ENCODE results near the gene MTHFD1L.

DNA sequence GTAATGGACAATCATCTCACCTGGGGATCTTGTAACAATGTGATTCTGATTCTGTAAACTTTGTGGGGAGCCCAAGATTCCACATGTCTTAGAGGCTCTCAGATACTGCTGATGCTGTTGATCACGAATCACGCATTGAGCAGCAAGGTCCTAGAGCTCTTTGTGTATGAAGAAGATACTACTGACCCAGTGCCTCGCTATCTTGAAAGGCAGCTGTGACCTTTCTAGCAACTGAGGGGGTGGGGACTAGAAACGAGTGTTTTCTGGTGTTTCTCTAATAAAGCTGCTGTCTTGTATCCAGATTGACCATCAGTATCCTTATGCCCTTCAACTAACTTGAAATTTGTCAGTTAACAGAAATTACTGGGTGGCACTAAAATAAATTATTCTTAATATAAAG lies 142.9 kb downstream of the MTHFD1L start:
- TF ChIP-seq, protein P1, sequence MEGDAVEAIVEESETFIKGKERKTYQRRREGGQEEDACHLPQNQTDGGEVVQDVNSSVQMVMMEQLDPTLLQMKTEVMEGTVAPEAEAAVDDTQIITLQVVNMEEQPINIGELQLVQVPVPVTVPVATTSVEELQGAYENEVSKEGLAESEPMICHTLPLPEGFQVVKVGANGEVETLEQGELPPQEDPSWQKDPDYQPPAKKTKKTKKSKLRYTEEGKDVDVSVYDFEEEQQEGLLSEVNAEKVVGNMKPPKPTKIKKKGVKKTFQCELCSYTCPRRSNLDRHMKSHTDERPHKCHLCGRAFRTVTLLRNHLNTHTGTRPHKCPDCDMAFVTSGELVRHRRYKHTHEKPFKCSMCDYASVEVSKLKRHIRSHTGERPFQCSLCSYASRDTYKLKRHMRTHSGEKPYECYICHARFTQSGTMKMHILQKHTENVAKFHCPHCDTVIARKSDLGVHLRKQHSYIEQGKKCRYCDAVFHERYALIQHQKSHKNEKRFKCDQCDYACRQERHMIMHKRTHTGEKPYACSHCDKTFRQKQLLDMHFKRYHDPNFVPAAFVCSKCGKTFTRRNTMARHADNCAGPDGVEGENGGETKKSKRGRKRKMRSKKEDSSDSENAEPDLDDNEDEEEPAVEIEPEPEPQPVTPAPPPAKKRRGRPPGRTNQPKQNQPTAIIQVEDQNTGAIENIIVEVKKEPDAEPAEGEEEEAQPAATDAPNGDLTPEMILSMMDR (IDR thresholded peaks at IDR 0.05) = no peak
- TF ChIP-seq POLR2A (IDR thresholded peaks at IDR 0.05) = no peak

Data from stomach (tissue), 4 donors.